T-cell (primary cell): ENCODE measurements around the gene C1QTNF7. TPM values are rescaled to one million over a fixed set of nuclear protein-coding genes. Genes with fewer than 3 reads are reported as not detected.

Experiments used
- ATAC-seq, 4 experiments: fragments of 200-7000 bp in 3 of 4; fragments of 150-1000 bp in 1 of 4; cut with Tn5 transposase; replicated peaks in 1 of 4; 1 replicate in 3 of 4; 2 replicates in 1 of 4; pipeline ENCODE4 v1.10.0; 2021; ENCODE audit warnings: moderate library complexity in 3 of 4, mild to moderate bottlenecking in 2 of 4, moderate number of reproducible peaks in 1 of 4
- CTCF ChIA-PET, 2 donors: fragments of 300-600 bp; sonication (Branson Sonifier 250); formaldehyde crosslinking; loops; one replicate each; lab custom pipeline; 2022; ENCODE audit warnings: antibody characterized with exemption in 2 of 2; lab: Charles Lee
- POLR2A ChIA-PET, 2 donors: fragments of 300-600 bp; sonication (Branson Sonifier 250); formaldehyde crosslinking; loops; one replicate each; lab custom pipeline; 2022; ENCODE audit warnings: antibody characterized with exemption in 2 of 2; lab: Charles Lee
- DNase-seq, 35 experiments: peaks; one replicate each; pipeline versions ENCODE4 v3.0.0 to v3.0.0-alpha.2; 2013 to 2023
- H3K27ac ChIP-seq: one replicate; pipeline ENCODE4 v1.5.1; 2013; ENCODE audit warnings: low read length
- H3K27me3 ChIP-seq, 2 experiments: replicated peaks in 1 of 2; 1 replicate in 1 of 2; 2 replicates in 1 of 2; pipeline versions ENCODE4 v1.6.1 to v1.7.0; 2013; ENCODE audit warnings: low read length in 1 of 2, mixed read lengths in 1 of 2; ENCODE audit not compliant: control insufficient read depth in 2 of 2, insufficient read depth in 2 of 2; ENCODE audit errors: extremely low read depth in 1 of 2
- H3K36me3 ChIP-seq, 2 donors: 1 replicate in 1 of 2; 2 replicates in 1 of 2; pipeline versions ENCODE4 v1.6.1 to v1.7.0; 2013; ENCODE audit warnings: low read length in 1 of 2; ENCODE audit not compliant: control insufficient read depth in 2 of 2, insufficient read depth in 1 of 2; ENCODE audit errors: extremely low read depth in 1 of 2
- H3K4me1 ChIP-seq, 2 experiments: 1 replicate in 1 of 2; 2 replicates in 1 of 2; pipeline versions ENCODE4 v1.6.1 to v1.7.0; 2013; ENCODE audit warnings: low read length in 2 of 2, mixed read lengths in 1 of 2; ENCODE audit not compliant: insufficient read depth in 2 of 2, control insufficient read depth in 1 of 2; ENCODE audit errors: extremely low read depth in 1 of 2
- H3K4me3 ChIP-seq, 2 donors: 1 replicate in 1 of 2; 2 replicates in 1 of 2; pipeline versions ENCODE4 v1.5.1 to v1.7.0; 2013; ENCODE audit warnings: mild to moderate bottlenecking in 2 of 2, low read length in 1 of 2, moderate library complexity in 1 of 2; ENCODE audit not compliant: control insufficient read depth in 1 of 2; ENCODE audit errors: extremely low read depth in 1 of 2
- H3K9me3 ChIP-seq: 2 replicates; pipeline ENCODE4 v1.7.0; 2013
- H3K27ac Mint-ChIP-seq, 2 donors: one replicate each; pipeline ENCODE4 v1.8.0; 2020 to 2021; ENCODE audit warnings: mild to moderate bottlenecking in 2 of 2, mixed read lengths in 2 of 2
- H3K27me3 Mint-ChIP-seq, 2 donors: one replicate each; pipeline ENCODE4 v1.8.0; 2021 to 2022; ENCODE audit warnings: mixed read lengths in 2 of 2
- H3K36me3 Mint-ChIP-seq: one replicate; pipeline ENCODE4 v1.8.0; 2021; ENCODE audit warnings: mixed read lengths
- H3K4me1 Mint-ChIP-seq, 3 donors: one replicate each; pipeline ENCODE4 v1.8.0; 2020 to 2022; ENCODE audit warnings: mixed read lengths in 3 of 3, mild to moderate bottlenecking in 1 of 3
- H3K4me3 Mint-ChIP-seq, 3 donors: one replicate each; pipeline ENCODE4 v1.8.0; 2020 to 2022; ENCODE audit warnings: mild to moderate bottlenecking in 3 of 3, mixed read lengths in 3 of 3, moderate library complexity in 3 of 3
- H3K9me3 Mint-ChIP-seq, 3 donors: one replicate each; pipeline ENCODE4 v1.8.0; 2020 to 2022; ENCODE audit warnings: mixed read lengths in 3 of 3
- WGBS: methylation state at CpG from one replicate; pipeline ENCODE4 v1.1.5; 2013; ENCODE audit warnings: missing lambda C conversion rate; ENCODE audit not compliant: insufficient coverage; 5-methylcytosine and 5-hydroxymethylcytosine counted together
- total RNA-seq, 35 experiments: library from RNA in 6 of 35; stranded (reverse) in 6 of 35; fragments of 120-200 nt in 1 of 35; gene quantifications; one replicate each; pipeline versions ENCODE4 v1.2.1 to v1.2.4 and lab custom pipeline; 2013 to 2026

Gene C1QTNF7
- total RNA-seq, 5 donors from 2014 or later (not counting 1 experiment from before 2014, with no cell fraction given) = not detected

DNA sequence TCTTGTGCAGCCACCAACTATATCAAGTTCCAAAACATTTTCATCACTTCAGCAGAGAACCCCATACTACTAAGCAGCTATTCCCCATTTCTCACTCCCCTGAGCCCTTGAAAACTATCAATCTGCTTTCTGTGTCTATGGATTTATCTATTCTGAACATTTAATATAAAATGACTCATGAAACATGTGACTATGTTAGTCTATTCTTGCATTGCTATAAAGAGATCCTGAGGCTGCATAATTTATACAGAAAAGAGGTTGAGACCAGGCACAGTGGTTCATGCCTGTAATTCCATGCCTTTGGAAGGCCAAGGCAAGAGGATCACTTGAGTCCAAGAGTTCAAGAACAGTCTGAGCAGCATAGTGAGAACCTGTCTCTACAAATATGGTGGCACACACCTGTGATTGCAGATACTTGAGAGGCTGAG is 10.6 kb upstream of the C1QTNF7 start:
- Mint-ChIP-seq H3K36me3 (peaks cover 4% of the 10 kb centered on the region), H3K27me3 (no peaks in the 10 kb centered on the region), H3K27ac (no peak overlapping the region), H3K9me3 (peaks cover 0 to 5% (median 0%) of the 10 kb centered on the region in 3 donors), H3K4me1 (peaks cover 25 to 30% (median 29%) of the 10 kb centered on the region in 3 donors), H3K4me3 (no peak overlapping the region)
- ATAC-seq (no peak), DNase-seq (no peak)
- H3K27me3 ChIP-seq = no peaks in the 10 kb centered on the region
- no peak overlapping the region for H3K4me3 ChIP-seq
- no peaks in the 10 kb centered on the region for H3K9me3 ChIP-seq
- H3K4me1 ChIP-seq = peaks cover 6 to 24% of the 10 kb centered on the region in 2 experiments
- H3K36me3 ChIP-seq = no peaks in the 10 kb centered on the region
- H3K27ac ChIP-seq = no peak overlapping the region
- POLR2A ChIA-PET = no interaction called here
- CTCF ChIA-PET = no interaction called here

DNA sequence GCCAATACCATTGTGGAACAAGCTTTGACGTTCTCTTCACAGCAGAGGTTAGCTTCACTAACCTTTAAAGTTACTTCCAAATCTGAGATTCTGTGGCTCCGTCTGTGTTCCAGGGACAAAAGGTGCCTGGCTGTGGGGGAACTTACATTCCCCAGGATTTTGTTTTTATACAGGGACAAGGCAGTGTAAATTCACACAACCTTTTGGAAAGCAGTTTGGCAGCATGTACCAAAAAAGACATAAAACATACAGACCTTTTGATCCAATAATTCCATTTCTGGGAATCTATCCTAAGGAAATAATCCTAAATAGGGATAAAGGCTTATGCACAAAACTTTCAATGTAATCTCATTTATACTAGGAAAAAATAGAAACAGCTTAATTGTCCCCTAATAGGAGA is 8.9 kb upstream of the C1QTNF7 start:
- Mint-ChIP-seq H3K4me3 (no peak overlapping the region), H3K27ac (no peak overlapping the region), H3K9me3 (peaks cover 0 to 5% (median 0%) of the 10 kb centered on the region in 3 donors), H3K27me3 (no peaks in the 10 kb centered on the region), H3K4me1 (peaks cover 10 to 15% (median 14%) of the 10 kb centered on the region in 3 donors), H3K36me3 (peaks cover 4% of the 10 kb centered on the region)
- no peak for ATAC-seq
- Histone ChIP-seq H3K27me3 (no peaks in the 10 kb centered on the region), H3K36me3 (no peaks in the 10 kb centered on the region), H3K4me3 (no peak overlapping the region), H3K4me1 (peaks cover 0 to 7% of the 10 kb centered on the region in 2 experiments), H3K9me3 (no peaks in the 10 kb centered on the region), H3K27ac (no peak overlapping the region)
- POLR2A ChIA-PET = no interaction called here
- DNase-seq = no peak
- CTCF ChIA-PET = no interaction called here
- WGBS = no CpG with 5 or more reads among the region's 2 CpGs

DNA sequence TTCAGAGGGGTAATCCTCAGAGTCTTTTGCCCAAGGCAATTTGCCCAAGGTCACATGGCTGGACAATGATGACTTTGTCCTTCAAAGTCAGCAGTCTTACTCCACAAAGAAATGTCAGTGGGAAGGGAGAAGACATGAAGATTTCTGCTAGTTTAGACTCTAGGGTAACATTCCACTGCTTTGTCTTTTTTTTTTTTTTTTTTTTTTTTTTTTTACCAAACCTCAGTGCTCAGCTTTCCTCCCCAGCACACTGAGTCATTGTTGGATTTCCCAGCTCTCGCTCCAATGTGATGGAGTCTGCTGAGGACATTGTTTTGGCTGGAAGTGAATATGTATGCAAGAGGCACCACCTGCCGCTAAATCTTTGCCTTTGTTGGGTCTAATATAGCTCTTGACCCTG is 7.2 kb upstream of the C1QTNF7 start:
- CTCF ChIA-PET = interaction anchor here in 1 of 2 donors (0.6 kb wide), 1 partner anchor 11 kb away, joined by 3 read pairs; no protein-coding TSS in a partner anchor
- Mint-ChIP-seq H3K27ac (no peak overlapping the region), H3K4me3 (no peak overlapping the region), H3K4me1 (peaks cover 5 to 15% (median 11%) of the 10 kb centered on the region in 3 donors), H3K9me3 (peaks cover 0 to 5% (median 0%) of the 10 kb centered on the region in 3 donors), H3K27me3 (no peaks in the 10 kb centered on the region), H3K36me3 (peaks cover 4% of the 10 kb centered on the region)
- Histone ChIP-seq H3K27me3 (no peaks in the 10 kb centered on the region), H3K27ac (no peak overlapping the region), H3K36me3 (no peaks in the 10 kb centered on the region), H3K9me3 (no peaks in the 10 kb centered on the region), H3K4me3 (no peak overlapping the region), H3K4me1 (no peaks in the 10 kb centered on the region)
- no CpG with 5 or more reads among the region's 2 CpGs for WGBS
- no peak for DNase-seq
- POLR2A ChIA-PET = no interaction called here
- ATAC-seq = no peak

DNA sequence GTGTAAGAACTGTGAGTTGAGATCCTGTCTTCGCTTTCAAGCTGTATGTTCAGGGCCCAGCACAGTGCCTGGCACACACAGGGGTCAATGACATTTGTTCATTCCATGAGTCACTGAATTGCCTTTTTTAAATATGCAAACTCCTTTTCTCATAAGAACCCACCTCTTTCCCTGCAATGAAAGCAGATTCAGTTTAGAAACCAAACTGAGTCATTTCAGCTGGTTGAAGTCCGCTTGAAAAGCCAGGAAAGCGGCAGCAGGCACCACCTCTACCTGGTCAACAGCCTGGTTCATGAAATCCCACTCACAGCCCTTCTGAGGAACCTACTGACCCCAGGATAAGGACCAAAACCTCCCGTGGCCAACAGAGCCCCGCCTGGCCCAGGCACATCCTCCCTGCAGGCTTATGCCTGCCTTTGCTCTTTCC is 4.5 kb upstream of the C1QTNF7 start:
- Histone ChIP-seq H3K9me3 (no peaks in the 10 kb centered on the region), H3K4me3 (no peak overlapping the region), H3K36me3 (no peaks in the 10 kb centered on the region), H3K27me3 (no peaks in the 10 kb centered on the region), H3K4me1 (no peaks in the 10 kb centered on the region), H3K27ac (no peak overlapping the region)
- Mint-ChIP-seq H3K4me1 (peaks cover 5 to 15% (median 7%) of the 10 kb centered on the region in 3 donors), H3K9me3 (peaks cover 0 to 2% (median 0%) of the 10 kb centered on the region in 3 donors), H3K36me3 (peaks cover 2% of the 10 kb centered on the region), H3K4me3 (no peak overlapping the region), H3K27ac (no peak overlapping the region), H3K27me3 (peaks cover 0 to 1% of the 10 kb centered on the region in 2 donors)
- no peak for DNase-seq
- 57% methylated on average over 5 of the region's 5 CpGs for WGBS
- ChIA-PET POLR2A (no interaction called here), CTCF (no interaction called here)
- ATAC-seq = no peak

DNA sequence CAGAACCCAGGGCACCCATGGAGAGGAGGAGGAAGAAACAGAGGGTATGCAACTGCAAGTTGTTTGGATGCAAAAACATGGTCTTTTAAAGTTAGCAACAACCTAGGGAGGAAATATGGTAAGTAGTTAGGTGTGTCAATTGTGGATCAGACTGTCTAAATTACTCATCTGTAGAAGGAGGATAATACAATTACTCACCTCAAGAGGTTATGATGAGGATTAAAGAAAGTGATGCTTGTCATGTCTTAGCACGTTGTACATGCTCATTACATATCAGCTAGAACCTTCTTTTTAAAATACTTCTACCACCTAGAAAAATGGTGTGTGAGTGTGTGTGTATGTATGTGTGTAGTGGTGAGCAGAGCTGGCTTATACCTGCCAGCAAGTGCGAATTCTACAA is 2.3 kb upstream of the C1QTNF7 start:
- ChIA-PET CTCF (interaction anchor here in 1 of 2 donors (1.1 kb wide), 1 partner anchor 34 kb away, joined by 4 read pairs; no protein-coding TSS in a partner anchor), POLR2A (no interaction called here)
- Mint-ChIP-seq H3K27ac (no peak overlapping the region), H3K9me3 (no peaks in the 10 kb centered on the region), H3K27me3 (peaks cover 0 to 1% of the 10 kb centered on the region in 2 donors), H3K36me3 (no peaks in the 10 kb centered on the region), H3K4me3 (no peak overlapping the region), H3K4me1 (peaks cover 5 to 15% (median 7%) of the 10 kb centered on the region in 3 donors)
- H3K9me3 ChIP-seq = no peaks in the 10 kb centered on the region
- H3K27ac ChIP-seq = no peak overlapping the region
- H3K27me3 ChIP-seq = no peaks in the 10 kb centered on the region
- H3K4me1 ChIP-seq = no peaks in the 10 kb centered on the region
- H3K4me3 ChIP-seq = no peak overlapping the region
- ATAC-seq = no peak
- no CpG with 5 or more reads among the region's 2 CpGs for WGBS
- H3K36me3 ChIP-seq = no peaks in the 10 kb centered on the region
- no peak for DNase-seq

DNA sequence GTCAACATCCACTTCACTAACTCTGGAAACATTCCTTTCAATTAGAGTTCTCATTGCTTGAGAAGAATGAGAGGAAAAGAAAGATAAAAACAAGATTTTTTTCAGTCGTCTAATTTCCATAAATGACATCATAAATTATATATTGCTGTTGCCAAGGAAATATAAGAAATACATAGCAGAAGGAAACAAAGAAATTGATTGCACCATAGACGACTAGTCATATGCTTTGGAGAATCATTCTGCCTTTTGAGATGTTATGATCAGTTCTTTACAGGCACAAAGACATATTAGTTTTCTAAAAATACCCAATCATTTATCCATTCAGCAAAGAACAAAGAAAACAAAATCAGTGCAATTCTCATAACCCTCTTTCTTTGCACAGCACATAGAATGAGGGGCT is 672 bp upstream of the C1QTNF7 start:
- no peaks in the 10 kb centered on the region for H3K9me3 Mint-ChIP-seq
- POLR2A ChIA-PET = no interaction called here
- WGBS = no CpG with 5 or more reads among the region's 2 CpGs

More for the DNA sequence above, 672 bp upstream of the C1QTNF7 start:
- H3K27me3 Mint-ChIP-seq = peaks cover 0 to 1% of the 10 kb centered on the region in 2 donors
- H3K4me3 Mint-ChIP-seq = no peak overlapping the region
- Histone ChIP-seq H3K36me3 (no peaks in the 10 kb centered on the region), H3K4me1 (no peaks in the 10 kb centered on the region), H3K27me3 (no peaks in the 10 kb centered on the region), H3K9me3 (no peaks in the 10 kb centered on the region), H3K4me3 (no peak overlapping the region), H3K27ac (no peak overlapping the region)
- CTCF ChIA-PET = no interaction called here
- H3K36me3 Mint-ChIP-seq = no peaks in the 10 kb centered on the region
- H3K4me1 Mint-ChIP-seq = peaks cover 5 to 15% (median 7%) of the 10 kb centered on the region in 3 donors
- ATAC-seq (no peak), DNase-seq (no peak)
- no peak overlapping the region for H3K27ac Mint-ChIP-seq
